ENCODE results near the gene SCAF8.
"Not testable (repeated sequence)": the region's sequence is repeated elsewhere in the genome, so short reads cannot be mapped to it uniquely, and the experiment has no call there.

Gene SCAF8

GRCh38 chr6:154783229-154783628 is 50.0 kb downstream of the SCAF8 start:
- DNase-seq (ENCODE audit: low spot score): no peak

GRCh38 chr6:154785075-154785474 is 51.9 kb downstream of the SCAF8 start:
- DNase-seq (ENCODE audit: low spot score): no peak

- DNase-seq (ENCODE audit: low spot score): no peak
These were observed 53.1 kb downstream of the SCAF8 start for GRCh38 chr6:154786144-154786868.

DNA sequence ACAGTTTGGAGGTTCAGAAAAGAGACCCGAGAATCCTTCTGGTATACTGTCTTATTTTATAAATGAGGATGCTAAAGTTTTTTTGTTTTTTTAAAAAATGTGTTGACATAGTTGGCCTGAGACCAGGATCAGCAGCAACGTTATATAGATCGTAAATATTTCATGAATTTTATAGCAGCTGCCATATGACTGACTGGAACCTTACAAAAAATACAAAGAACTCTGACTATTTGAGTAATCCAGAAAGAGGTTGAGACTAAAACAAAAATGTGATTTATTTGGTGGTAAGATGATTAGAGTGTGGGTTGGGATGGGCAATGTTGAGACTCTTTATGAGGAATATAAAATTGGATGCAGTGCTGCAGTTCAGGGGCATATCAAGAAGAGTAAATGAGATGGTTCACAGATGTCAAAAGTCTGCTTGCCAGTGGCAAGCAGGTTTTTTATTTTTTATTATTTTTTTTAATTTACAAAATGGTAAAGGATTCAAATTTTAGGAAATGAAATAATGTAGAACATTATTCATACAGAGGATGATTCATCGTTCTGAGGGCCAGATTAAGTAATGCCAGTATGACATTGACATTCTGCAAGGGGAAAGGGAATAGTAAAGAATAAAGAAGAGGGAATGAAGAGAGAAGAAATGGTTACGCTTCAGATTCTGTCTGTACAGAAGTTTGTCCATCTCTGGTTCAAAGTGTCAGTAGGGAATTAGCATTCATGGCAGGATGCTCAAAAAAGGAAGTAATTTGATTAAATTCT is 58.5 kb downstream of the SCAF8 start:
- DNase-seq (ENCODE audit: low spot score): no peak

GRCh38 chr6:154792325-154792724 is 59.1 kb downstream of the SCAF8 start:
- no peak for DNase-seq (ENCODE audit: low spot score)

GRCh38 chr6:154792761-154793160 is 59.5 kb downstream of the SCAF8 start:
- DNase-seq (ENCODE audit: low spot score): no peak

- DNase-seq (ENCODE audit: low spot score): no peak
These were observed 63.3 kb downstream of the SCAF8 start for GRCh38 chr6:154796484-154796883.

- no peak for DNase-seq (ENCODE audit: low spot score)
These were observed 64.6 kb downstream of the SCAF8 start for GRCh38 chr6:154797857-154798256.

GRCh38 chr6:154800338-154800737 is 67.1 kb downstream of the SCAF8 start:
- DNase-seq (ENCODE audit: low spot score): no peak

GRCh38 chr6:154805288-154805911 is 72.2 kb downstream of the SCAF8 start:
- DNase-seq (ENCODE audit: low spot score): peak; percentile 17

- DNase-seq (ENCODE audit: low spot score): no peak
These were observed 73.6 kb downstream of the SCAF8 start for GRCh38 chr6:154806804-154807203.

- DNase-seq (ENCODE audit: low spot score): not testable (repeated sequence)
These were observed 78.4 kb downstream of the SCAF8 start for GRCh38 chr6:154811663-154812062.

DNA sequence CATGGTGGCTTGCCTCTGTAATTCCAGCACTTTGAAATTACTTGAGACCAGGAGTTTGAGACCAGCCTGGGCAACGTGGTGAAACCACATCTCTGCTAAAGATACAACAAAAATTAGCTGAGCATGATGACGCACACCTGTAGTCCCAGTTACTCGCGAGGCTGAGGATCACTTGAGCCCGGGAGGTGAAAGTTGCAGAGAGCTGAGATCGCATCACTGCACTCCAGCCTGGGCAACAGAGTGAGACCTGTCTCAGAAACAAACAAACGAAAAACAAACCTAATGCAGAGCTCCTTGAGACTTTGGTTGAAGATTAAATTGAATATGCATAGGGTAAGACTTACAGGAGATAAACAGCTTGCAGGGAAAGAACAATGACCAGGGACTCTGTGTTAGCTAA is 80.8 kb downstream of the SCAF8 start:
- DNase-seq (ENCODE audit: low spot score): no peak

GRCh38 chr6:154815938-154816820 is 83.0 kb downstream of the SCAF8 start:
- DNase-seq (ENCODE audit: low spot score): no peak

DNA sequence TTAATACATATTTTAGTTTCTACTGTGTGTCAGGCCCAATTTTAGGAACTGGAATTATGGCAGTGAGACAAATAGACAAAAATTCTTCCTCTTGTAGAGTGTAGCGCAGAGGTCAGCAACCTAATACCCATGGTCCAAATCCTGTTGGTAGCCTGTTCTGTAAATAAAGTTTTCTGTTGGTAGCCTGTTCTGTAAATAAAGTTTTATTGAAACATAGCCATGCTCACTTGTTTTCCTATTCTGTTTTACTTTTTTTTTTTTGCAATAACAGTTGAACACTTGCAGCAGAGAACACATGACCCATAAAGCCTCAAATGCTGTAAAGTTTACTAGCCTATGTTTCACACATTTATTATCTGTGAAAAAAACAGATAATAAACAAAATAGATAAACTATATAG is 87.9 kb downstream of the SCAF8 start:
- DNase-seq (ENCODE audit: low spot score): no peak

DNA sequence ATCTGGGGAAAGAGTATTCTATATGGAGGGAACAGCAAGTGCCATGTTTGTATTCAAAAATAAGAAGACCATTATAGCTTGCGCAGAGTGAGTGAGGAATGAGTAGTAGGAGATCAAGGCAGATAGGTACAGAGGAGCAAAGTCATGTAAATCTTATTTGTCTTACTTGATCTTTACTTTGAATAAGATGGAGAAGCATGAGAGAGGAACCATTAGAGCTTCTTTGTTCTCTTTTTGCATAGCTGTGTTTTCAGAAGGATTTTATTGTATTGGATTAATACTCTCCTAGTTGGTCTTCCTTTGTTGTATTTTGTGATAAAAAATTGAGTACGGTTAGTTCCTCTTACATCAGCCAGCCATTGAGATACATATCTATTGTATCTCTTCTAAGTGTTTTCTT is 88.4 kb downstream of the SCAF8 start:
- no peak for DNase-seq (ENCODE audit: low spot score)

DNA sequence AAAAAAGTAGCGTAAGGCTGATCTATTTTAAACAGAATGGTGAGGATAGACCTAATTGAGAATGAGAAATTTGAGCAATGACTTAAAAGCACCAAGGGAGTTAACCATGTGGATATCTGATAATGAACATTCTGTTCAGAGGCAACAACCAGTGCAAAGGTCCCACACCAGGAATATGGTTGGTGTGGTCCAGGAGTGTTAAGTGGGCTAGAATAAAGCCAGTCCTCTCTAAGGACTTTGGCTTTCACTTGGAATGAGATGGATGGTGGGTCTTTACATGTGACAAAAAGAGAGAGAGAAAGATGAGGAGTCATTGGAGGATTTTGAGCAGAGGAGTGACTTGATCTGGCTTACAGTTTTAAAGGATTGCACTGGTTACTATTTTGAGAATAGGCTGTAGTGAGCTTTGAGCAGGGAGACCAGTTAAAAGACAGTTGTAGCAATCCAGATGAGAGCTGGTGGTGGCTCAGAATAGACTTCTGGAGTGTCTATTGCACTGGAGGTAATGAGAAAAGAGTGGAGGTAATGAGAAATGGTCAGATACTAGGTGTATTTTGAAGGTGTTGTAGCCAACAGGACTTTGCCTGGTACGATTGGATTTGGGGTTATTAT is 89.8 kb downstream of the SCAF8 start:
- no peak for DNase-seq (ENCODE audit: low spot score)

DNA sequence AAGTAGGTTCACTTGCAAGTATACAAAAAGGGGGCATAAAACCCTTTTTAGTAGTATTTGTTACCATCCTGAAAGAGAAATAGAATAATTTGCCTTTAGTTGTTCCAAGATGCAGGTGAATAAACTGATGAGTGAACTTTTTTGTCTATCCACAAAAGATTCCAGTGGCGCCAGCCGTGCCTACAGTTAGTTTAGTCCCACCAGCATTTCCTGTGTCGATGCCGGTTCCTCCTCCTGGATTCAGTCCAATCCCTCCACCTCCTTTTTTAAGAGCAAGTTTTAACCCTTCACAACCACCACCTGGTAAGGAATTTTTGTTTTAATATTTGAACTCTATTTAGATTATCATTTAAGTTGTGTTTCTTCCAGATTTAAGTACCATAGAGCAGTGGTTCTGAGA is 90.9 kb downstream of the SCAF8 start:
- DNase-seq (ENCODE audit: low spot score): no peak

DNA sequence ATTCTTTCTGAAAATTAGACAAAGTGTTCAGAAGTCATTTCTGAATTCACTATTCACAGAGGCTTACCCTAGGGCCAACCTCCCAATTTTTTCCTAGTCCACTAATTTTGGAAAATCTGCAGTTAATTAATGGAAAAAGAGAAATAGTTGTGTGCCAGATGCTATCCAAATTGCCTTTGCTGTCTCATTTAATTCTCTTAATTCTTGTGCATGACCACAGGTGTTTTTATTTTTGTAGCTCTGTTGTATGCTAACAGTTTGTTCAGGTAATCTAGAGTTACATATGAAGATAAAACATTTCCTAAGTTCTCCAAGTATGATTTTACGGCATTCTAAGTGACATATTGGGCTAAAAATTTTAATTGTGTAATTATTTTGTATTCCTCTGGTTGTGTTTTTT is 96.8 kb downstream of the SCAF8 start:
- no peak for DNase-seq (ENCODE audit: low spot score)

DNA sequence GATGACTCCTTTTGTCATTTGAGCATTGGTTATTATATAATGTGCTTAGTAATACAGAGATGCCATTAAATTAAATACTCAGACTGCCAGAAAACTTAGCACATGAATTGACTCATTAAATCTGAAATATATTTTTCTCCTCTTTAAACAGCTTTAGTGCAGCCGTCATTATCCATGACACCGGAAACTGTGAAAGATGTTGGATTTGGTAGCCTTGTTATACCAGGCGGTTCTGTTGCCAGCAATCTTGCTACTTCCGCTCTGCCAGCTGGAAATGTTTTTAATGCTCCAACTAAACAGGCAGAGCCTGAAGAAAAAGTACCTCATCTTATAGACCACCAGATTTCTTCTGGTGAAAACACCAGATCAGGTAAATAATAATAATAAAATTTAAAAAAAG is 97.6 kb downstream of the SCAF8 start:
- DNase-seq (ENCODE audit: low spot score): no peak

DNA sequence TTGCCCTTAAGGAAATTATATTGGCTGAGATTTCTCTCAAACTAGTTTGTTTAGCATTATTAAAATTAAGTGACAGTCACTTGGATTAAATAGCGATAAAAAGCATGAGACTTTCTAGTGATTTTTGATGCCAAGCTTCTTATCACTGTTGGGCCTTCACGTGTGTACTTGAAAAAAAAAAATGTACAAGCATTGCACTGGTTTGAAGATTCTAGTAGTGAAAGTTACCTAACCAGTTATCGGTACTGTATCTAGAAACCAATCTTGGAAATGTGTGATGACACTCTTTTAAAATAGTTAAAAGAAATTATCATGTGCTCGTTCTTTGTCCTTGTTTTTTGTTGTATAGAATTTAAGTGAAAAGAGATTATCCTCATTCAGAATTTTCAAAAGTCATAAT is 102.1 kb downstream of the SCAF8 start:
- no peak for DNase-seq (ENCODE audit: low spot score)

Measured in SK-N-DZ (cell line).